HG02938 (cell line): Measurements from ENCODE around the gene FGF12.

ENCODE experiments used
- ATAC-seq: cut with Tn5 transposase; IDR thresholded peaks from one replicate; pipeline ENCODE4 v1.9.1; 2021; ENCODE audit warnings: mild to moderate bottlenecking, moderate library complexity; ENCODE audit not compliant: unreplicated experiment

The FGF12 gene

DNA sequence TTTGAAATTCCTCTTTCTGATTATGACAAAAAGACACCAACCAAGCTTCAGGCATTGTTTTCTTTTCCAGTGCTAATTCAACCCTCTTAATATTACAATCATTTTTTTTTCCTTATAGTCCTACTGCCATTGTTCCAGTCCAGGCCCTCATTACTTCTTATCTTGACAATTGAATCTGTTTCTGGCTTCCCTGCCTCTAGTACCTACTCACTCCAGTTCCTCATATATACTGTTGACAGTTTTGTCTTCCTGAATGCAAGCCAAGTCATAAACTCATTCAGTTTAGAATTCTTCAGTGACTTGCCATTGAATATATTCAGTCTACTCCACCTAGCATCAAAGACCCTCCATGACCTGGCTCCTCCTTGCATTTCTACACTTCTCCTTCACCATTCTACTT lies 507.4 kb downstream of the FGF12 start:
- ATAC-seq, result no peak

DNA sequence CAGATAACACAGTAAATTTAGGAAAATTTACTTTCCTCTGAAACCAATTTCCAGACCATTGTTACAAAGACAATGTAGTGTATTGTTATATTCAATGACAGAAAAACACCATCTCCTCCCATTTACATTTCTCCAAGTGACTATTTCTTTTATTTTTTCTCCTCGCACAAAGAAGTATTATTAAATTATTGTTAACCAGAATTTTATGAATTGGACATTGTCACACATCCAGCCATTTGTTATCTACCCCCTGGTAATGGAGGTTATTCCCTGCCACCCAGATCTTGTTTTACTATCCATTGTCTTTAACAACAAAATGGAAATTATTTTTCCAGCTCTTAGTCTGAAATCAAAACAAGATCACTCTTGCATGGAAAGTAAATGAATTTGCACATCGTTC lies 511.3 kb downstream of the FGF12 start:
- ATAC-seq, result no peak

DNA sequence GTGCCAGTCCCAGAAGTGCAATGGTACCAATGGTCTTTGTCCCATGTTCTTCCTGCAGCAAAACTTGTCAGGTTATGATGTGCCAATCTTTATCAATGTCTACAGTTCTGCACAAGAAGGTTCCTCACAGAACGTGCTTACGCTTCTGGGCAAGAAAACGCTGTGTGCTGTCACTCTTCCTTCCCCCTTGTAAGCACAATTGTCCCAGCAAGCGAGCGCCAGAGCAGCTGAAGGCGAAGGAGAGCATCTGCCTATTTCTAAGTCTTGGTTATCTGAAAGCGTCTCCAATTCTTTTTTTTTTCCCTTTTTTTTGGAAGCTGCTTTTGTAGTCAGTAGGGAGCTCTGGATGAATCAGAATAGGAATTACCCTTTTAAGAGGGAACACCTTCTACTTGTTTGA lies 514.4 kb downstream of the FGF12 start:
- no peak for ATAC-seq

DNA sequence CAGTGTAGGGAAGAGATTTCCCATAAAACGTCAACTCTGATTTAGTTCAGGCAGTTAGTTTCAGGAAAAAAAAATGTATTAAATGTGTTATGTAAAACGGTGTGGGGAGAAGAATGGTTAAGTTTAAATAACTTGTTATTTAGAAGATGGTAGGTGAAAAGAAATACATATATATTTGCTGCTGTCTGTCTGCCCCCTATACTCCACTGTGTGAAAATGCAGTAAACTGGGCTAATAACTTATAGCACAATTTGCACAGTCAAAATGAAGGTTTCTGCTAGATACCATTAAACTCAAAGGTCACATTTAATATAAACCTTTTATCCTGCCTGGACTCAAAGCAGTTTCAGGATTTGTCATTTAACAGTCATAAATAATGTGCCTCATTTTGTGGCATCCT lies 515.0 kb downstream of the FGF12 start:
- no peak for ATAC-seq

DNA sequence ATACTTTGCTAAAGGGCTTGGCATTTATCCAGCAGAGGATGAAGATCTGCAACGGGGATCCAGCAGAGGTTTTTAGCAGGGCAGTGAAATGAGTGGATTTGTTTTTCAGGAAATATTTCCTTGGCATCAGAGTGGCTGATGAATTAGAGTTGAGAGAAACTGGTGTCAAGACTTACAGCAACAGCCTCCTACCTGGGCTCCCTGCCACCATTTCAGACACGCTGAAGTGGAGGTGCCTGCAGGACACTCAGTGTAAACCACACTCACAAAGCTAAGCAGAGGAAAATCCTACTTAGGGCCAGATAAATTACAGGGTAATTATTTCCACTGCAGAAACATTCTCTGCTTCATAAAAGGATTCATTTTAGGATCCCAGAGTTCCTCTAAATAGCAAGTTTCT lies 519.7 kb downstream of the FGF12 start:
- ATAC-seq, result no peak

DNA sequence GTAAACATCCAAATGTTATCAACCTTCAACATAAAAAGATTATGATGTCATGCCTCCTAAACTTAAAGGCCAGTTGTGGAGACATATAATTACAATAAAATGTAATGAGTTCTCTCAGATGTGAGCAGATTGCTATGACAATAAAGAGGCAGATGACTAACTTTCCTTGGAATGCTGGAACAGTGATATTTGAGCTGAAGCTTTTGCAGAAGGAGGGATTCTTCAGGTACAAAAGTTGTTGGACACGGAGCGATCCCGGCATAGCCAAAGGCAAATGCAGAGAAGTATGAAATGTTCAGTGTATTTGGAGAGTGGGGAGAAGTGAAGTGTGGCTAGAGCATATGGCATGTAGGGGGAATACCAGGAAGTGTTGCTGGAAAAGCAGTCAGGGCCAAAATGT lies 520.1 kb downstream of the FGF12 start:
- ATAC-seq, result no peak

DNA sequence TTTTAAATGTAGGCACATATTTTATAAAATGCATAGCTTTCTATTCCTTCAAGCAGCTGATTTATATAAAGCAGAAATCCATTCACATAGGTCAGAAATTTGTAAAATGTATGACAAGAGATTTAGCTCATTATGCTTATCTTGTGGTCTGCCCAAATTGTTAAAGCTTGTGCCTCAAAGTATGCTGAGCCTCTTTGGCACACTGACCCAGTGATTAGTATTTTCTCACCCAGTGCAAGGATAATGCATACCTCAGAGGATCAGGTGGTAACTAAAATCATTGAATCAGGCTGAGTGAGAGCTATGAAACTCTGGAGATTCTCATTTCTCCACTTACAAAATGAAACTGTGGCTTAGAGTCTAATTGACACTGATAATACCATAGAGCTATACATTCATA lies 533.3 kb downstream of the FGF12 start:
- no peak for ATAC-seq

DNA sequence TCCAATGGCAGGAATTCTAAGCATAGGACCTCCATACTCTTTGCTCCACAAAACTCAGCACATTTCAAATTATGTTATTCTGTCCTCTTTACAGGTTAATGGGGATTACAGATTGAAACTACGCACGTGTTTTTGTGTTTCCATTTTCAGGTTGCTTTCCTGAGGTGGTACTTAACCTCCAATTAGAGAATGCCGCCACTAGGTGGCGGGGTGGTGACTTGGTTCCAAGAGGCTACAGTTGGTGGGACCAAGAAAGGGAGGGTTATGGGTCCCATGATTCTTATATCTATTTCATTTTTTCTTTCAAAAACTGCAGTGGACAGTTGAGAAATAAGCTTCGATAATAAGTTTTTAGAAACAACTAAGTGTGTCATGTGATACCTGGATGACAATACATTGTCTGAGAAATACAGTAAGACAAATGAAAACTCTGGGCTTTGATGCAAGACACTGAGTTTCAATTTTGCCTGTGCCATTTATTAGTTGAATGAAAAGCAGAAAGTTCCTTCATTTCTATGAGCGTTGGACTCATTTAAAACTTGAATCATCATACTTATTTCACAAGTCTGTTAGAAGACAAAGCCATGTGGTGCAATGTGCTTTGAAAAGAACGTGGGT lies 539.0 kb downstream of the FGF12 start:
- ATAC-seq, result peak; percentile 89

DNA sequence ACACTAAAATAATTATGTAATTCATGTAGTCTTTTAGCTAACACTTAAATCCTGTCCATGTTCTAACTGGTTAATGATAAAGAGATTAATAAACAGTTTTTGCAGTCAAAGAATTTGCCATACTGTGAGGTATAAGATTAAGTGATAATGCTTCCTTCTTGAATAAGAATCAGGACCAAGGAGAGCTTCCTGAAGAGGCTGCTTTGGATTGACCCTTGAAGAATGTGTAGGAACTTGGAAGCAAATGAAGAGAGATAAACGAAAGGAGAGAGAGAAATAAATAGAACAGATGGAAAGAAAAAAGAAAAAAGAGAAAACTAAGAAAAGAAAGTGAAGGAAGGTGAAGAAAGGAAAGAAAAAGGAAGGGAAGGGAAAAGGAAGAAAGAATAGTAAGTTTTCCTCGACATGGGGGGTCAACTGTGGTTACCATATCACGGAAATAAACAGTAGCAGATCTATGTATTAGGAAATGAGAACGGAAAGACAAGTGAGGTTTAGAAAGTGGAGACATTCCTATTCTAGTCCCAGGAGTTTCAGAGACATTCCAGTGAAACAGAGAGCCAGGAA lies 539.8 kb downstream of the FGF12 start:
- ATAC-seq, result no peak

DNA sequence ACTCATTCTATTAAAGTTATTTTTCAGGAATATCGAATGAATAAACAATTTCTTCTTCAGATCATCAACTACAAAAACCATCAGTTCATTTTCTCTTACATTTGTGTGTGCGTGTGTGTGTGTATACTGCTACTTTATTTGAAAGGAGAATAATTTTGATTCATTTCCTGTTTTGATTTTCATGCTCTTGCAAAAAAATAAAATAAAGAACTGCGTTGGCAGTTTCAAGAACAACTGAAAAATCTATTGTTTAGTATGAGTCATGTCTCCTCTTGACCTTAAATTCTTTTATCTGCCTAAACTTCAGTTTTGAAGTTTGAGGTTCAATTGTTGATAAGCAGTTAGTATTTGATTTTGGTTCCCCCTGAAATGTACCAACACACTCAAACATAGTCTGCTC lies 540.8 kb downstream of the FGF12 start:
- no peak for ATAC-seq

DNA sequence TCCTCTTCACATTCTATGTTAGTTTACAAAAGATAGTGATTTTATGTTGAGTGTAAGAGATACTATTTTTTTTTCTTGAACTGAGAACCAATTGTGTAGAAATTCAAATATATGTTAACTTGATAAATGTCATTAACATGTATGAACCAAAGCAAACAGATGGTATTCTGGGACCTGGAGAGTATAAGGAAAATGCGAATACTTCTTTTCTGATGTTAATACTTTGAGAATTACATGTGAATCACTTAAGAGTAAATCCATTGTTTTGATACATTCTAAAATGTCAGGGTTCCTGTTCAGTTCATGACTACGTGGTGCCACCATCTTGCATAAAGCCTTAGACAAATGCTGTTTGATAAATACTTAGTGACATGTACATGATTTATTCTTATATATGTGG lies 541.3 kb downstream of the FGF12 start:
- ATAC-seq, result no peak

DNA sequence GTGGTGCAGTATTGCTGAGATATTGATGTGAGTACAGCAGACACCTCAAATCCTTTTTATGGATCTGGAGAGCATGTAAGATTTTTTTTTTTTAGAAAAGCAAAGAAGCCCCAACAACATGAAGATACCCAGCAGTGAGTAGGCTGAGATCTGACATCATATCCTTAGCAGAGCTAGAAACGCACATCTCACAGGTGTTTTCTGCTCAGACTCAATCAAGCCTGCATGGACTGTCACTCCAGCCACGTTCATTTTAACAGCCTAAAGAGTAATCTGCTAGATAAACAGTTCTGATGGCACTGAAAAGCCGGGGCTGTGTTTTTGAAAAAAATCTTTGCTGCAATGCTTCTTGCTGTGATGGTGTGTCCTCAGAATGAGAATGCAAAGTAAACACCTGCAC lies 544.2 kb downstream of the FGF12 start:
- no peak for ATAC-seq

DNA sequence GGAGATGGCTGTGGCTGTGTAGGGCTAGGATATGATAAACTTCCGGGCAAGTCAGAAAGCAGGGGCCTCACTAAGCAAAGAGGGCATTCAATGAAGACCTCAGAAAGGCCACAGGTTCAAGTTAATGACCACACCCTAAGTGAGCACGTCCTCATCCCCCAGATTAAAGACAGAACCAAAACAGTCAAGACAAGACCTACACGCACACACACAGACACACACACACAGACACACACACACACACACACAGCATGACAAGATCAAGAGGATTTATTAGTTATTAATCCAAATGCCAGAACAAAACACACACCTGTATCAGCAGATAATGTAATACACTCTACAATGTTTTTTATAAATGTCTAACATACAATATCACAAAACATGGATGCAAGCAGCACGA lies 546.2 kb downstream of the FGF12 start:
- ATAC-seq, result no peak

DNA sequence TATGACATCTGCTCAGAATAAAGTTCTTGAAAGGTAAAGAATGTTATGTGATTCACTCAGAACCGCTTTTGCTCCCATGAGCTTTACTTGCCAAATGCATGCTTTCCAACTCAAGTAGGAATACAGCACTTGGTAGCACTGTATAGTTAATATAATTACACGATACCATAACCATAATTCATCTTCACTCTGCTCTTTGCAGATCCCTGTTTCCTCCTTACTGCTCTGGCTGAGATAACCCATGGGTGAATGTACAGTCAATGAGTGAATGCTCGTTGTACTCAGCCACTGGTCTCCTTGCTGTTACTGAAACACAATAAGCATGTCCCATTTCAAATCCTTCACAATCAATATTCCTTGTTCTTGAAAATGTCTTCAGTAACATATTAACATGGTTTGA lies 550.0 kb downstream of the FGF12 start:
- ATAC-seq, result no peak

DNA sequence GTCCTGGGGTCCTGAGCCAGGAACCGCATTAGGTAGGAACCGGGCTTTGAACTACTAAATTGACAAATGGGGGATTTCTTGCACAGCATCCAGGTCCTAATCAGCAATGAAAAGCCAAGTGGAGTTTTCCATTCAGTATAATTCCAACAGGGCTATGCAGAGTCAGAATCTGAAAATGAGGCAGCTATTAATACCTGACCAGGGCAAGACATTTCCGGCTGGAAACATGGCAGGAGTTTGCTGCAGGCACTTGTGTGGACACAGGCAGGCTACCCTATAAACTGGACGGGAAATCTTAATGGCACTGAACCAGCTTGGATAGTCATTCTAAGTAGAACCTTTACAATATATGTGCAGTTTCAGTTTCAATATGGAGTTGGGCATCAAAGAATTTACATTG lies 553.1 kb downstream of the FGF12 start:
- no peak for ATAC-seq

DNA sequence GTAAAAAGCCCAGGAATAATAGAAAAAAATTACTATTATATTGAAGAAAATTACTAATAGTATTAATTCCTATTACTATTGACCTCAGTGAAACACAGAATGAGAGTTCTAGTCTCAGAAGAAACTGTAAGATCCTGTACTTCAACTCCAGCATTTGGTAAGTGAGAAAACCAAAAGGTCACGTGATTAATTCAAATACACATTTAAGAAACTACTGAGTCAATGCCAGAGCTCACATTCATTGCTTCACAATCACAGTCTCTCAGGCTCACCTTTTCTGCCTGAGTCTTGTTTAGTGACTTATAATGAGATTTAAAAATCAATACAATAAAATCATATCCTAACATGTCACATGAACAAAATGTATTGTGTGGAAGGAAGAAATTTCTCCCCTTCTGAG lies 556.1 kb downstream of the FGF12 start:
- ATAC-seq, result no peak

DNA sequence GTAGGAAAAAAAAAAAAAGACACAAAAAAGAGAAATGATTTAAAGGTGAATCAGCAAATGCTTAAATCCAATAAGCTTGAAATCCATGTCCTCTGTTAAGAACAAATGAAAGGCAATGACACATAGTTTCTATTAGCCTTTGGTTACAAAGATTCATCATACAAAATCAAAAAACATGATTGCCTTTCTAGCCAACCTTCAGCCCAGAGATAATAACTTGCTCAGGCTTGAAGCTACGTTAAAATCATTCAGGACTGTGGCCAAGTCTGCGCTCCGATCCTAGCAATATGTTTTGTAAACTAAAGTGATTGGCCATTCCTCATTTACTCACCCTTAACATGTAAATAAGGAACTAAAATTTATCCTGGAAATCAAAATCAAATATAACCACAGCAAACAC lies 556.7 kb downstream of the FGF12 start:
- no peak for ATAC-seq

DNA sequence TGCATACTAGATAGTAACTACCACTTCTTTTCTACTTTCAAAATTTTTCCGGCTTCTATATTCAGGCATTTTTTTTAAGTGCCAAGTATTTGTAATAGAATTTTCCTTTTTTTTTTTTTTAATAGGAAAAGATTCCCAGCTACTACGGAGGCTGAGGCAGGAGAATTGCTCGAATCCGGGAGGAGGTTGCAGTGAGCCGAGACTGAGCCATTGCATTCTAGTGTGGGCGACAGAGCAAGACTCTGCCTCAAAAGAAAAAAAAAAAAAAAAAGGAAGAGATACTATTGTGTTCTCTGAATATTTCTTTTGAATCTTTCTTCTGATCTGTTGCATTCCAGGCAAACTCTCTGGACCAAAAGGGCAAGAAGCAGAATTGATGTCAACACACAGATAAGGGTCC lies 557.3 kb downstream of the FGF12 start:
- ATAC-seq, result no peak

DNA sequence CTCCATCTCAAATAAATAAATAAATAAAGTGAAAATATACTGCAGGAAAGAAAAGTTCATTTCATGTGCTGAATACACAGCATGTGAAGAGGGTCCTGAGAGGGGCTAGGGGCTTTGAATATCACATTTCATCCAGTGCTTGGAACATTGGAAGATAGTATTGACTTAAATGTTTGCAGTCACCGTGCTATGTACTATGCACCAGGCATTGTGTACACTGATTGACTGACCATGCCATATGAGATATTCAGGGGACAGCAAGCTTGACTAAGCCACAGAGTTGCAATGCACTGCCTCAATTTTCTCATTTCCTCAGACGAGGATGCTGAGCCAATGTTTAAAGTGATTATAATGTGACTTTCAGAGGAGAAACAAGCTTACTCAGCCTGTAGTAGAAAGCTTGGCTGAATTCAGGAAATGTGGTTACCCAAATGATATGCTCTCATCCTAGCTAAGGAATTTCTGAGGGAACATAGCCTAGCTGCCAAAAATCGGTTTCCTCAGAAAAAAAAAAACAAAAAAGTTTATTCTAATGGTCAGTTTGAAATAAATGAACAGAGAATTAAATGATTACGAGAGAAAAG lies 557.9 kb downstream of the FGF12 start:
- ATAC-seq, result no peak

DNA sequence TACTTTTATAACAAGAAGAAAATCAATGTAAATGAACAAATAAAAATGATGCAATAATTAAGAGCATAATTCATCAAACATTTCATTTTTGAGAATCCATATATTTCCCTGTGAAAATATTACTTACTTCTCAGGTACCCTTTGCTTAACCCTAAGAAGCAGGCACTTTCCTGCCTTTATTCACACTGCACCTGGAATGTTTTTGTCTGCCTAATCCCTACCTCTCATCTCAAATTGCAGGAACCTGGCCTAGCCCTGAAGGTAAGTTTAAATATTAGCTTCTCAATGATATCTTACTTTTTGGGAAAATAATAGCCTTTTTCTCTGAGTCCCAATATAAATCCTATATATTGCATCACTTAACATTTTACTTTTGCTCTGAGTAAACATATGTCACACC lies 559.1 kb downstream of the FGF12 start:
- ATAC-seq, result no peak

DNA sequence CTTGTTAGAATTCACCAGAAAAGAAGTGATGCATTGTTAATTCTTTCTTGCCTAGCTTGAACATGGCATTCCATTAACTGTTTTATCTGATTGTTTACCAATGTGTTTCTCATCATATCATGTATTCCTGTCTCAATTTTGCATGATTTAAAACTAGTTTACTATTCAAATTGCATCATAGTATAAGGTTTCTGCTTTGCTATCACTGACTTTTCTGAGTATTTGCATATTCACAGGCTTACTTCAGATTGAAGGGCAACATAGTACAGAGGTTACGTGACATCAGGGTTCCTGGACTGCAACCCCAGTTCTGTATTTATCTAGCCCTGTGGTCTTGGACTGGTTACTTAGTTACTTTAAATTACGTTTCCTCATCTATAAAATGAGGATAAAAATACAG lies 561.8 kb downstream of the FGF12 start:
- no peak for ATAC-seq

DNA sequence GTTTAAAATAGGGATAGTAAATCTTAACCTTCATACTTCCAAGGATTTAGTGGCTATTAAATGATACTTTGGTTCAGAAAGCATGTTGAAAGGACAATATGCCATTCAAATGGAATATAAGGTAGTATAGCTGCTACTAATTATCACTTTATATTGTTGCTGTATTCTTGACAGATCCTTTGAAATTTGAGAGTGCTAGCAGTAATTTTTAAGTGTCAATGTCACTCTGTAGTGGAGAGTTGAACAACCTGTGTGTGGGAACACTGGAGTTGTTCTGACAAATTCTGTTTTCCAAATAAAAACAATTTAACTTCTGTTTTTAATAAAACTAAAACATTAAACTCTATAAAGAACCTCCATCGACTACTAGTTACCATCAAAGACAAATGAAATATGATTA lies 565.7 kb downstream of the FGF12 start:
- no peak for ATAC-seq

DNA sequence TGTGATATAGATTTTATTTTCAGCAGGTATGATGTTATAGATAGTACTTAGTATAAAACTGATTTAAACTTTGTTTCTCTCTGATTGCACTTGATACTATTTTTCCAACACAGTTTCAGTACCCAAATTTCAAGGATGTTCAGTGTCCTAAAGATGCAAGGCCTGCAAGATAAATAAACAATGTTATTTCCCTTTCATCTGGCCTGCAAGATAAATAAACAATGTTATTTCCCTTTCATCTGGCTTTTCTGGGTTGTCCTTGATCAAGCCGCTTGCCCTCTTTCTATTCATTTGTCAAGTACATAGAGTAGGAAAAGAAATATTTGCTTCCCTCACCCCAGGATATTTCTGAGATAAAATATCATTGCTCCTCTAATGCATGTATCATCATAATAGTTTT lies 571.0 kb downstream of the FGF12 start:
- no peak for ATAC-seq
